NCI-H524 (cell line): ENCODE data around the gene AATK.

Experiments
- DNase-seq, 2 experiments: peaks; one replicate each; lab custom pipeline; 2025; lab: John Stamatoyannopoulos, UW

Gene AATK

DNA sequence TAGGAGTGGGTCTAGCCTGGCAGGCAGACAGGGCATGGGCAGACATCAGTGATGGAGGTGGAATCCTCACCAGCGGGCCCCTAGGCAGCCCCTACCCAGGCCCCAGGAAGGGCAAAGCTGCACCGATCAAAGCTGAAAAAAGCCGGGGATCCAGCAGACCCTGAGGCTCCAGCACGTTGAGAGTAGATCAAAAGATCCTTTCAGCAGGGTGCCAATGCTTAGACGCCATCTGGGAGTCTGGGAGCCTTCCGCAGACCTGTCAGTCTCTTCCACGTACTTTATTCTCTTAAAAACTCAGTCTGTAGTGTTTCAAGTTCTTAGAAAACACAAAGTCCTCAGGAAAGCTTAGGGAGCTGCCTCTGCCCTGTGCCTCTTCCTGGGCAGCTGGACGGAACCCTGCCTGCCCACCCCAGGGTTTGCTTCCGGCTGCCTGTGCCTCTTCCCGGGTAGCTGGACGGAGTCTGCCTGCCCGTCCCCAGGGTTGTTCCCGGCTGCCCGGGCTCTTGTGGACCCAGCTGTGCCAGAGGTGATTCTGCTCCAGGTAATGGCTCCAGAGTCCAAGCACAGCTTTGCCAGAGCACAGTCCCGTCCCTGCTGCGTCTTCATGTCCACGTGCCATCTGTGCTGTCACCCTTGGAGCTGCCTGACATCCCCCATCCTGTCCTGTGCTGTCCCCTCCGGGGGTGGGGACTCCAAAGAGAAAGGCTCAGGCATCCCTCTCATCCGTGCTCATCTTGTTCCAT is 51.5 kb downstream of the AATK start:
- peak in 1 of 2 experiments; percentile 35 for DNase-seq

DNA sequence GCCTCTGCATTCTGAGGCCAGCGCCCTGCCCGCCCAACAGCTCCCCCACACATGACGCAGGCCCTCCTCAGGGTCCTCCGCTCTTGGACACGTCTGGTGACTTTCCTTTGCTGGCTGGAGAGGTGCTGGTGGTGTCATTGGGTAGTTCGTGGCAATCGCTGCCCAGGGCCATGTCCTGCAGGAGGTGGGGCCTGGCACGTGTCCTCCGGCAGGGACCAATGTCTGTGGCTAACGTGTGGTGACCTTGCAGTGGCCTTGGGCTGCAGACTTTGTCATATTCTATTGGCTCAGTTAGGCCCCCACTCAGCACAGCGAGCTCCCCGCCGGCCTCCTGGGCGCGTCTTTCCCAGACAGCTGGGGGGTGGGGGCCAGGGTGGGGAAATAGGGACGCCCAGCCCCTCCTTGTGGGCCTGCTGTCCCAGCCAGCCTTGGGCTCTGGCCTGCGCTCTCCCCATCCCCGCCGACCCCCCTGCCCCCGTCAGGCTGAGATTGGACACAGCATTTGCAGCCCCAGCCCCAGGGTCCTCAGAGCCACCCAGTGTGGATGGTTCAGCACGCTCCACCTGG is 52.8 kb downstream of the AATK start:
- no peak for DNase-seq

DNA sequence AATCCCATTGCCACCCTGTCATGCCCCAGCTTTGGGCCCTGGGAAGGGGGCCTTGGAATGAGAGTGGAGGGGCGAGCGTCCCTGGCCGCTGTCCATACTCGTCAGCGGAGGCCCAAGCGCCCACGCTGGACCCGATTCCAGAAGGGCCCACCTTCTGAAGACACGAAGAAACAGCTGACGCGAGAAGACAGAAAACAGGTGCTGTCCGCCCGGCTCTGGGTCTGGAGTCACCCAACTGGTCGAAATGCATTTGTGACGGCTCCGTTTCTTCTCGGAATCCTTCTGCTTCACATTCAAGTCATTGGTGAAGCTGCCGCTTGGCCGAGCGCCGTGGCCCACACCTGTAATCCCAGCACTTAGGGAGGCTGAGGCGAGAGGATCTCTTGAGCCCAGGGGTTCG is 53.6 kb downstream of the AATK start:
- no peak for DNase-seq

DNA sequence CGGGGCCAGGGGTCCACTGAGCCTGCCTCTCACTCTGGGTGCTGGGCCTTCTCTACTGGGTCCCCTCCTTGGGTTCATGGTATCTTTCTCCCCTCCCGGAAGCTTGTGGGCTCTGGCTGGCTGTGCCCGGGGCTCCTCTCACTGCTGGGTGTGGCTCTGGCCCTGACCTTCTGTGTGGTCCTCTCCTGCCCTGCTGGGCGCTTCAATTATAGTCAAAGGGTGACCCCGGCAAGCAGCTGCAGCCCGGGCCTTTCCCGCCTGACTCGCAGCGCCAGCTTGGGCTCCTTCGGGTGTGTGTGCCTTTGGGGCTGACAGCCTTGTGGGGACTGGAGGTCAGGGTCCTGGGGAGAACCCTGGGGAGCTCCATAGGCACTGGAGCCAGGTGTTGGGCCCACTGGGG is 55.0 kb downstream of the AATK start:
- DNase-seq: no peak

DNA sequence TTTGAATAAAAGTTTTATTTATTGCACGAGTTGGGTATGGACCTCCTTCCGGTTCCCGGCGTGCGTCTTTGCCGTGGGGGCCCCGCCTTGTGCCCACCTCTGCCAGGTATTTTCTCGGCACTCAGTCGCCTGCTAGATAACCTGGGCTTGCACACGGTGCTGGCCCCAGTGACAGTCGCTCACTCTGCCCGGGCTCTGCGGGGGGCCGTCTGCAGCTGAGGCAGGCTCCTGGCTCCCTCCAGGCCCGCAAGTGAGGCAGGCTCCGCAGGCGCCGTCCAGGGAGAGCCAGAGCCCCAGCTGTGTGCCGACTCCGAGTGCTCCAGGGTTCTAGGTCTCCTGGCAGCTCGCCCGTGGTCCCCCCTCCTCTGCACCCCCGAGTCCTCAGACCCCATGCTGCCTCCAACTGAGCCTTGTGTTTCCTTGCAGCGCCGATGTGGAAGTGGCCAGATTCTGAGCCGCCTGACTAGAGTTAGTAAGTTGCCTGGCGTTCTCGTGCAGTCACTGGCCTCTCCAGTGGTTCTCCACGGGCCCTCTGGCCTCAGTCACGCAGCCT is 55.5 kb downstream of the AATK start:
- DNase-seq: no peak

DNA sequence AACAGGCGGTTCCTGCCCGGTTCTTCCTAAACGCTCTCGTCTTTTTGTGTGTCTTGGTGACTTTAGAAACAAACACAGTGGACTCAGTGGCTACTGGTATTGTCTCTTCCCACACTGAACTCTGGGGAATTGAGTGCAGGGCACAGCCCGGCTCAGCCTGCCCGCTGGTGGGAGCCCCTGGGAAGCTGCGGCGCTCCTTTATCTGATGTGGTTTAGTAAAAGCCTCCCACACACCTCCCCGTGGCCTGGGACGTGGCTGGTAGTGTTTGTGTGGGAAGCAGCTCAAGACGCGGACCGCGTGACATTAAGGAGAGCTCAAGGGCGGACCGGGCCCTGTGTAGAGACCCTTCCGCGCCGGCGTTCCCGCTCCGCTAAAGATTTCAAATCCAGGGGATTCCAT is 56.1 kb downstream of the AATK start:
- DNase-seq: no peak

DNA sequence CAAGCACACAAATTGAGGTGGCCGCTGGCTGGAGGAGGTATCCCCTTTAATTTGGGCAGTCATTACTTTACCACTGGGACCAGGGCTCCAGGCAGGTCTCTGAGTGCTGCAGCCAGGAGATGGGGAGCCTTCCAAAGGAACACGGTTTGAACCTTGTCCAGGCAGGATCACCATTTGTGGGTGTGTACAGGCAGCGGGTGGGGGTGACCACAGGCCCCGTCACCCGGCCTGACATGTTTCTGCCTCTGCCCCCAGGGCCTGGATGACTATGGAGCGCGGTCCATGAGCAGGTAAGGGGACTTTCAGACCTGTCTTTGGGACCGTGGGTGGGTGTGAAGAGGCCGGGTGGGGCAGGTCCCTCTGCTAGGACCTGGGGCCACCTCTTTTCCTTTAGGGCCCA is 57.8 kb downstream of the AATK start:
- no peak for DNase-seq

DNA sequence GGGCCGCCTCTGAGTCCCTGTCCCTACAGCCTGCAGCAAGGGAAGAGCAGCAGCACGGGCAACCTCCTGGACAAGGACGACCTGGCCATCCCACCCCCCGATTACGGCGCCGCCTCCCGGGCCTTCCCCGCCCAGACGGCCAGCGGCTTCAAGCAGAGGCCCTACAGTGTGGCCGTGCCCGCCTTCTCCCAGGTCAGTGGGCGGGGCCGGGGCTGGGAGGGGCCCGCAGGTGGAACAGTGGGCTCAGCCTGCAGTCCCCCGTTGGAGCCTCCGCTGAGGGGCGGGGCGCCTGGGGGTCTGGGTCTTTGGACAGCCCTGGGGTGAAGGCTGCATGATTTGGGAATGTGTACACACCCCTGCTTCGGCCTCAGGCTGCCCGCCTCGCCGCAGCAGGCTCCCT is 59.3 kb downstream of the AATK start:
- no peak for DNase-seq

DNA sequence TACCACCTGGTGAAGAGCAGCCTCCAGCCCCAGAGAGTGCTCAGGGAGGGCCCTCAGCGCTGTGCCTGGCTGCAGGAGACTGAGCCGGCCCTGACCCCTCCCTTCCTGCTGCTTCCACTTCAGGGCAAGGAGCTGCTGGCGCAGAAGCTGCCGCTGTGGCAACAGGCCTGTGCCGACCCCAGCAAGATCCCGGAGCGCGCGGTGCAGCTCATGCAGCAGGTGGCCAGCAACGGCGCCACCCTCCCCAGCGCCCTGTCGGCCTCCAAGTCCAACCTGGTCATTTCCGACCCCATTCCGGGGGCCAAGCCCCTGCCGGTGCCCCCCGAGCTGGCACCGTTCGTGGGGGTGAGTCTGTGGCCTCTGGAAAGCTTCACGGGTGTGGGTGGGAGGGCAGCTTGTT is 62.6 kb downstream of the AATK start:
- DNase-seq: no peak

DNA sequence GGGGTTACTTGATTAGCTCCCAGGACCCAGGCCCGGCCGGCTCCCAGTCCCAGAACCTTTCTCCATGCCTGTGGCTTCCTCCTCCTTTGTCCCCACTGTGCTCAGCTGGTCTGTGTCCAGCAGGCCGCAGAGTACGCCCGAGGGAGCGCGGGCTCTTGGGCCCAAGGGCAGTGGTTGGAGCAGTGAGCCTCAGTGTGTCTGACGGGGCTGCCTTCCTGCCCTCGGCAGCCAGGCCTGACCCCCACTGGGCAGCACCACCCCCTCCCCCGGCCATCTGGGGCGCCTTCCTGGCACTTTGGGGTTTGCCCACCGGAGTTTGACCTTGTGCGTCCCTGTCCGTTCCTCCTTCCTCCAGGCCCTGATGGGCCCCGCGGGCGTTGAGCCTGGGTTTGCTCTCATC is 63.2 kb downstream of the AATK start:
- no peak for DNase-seq

DNA sequence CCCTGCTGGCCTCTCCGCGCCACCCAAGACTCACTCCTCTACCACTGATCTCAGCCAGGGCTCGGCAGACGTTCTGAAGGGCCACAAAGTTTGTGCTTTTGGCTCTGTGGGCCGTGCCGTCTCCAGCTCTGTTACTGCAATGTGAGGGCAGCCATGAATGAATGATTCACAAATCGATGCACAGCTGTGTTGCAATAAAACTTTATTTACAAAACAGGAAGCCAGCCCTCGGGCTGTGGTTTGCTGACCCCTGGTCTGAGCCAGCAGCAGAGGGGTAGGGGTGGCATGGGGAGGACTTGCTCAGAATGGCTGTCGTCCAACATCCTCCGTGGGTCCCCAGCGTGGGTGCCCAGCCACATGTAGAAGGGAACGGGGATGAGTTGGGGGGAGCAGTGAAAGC is 63.7 kb downstream of the AATK start:
- no peak for DNase-seq

DNA sequence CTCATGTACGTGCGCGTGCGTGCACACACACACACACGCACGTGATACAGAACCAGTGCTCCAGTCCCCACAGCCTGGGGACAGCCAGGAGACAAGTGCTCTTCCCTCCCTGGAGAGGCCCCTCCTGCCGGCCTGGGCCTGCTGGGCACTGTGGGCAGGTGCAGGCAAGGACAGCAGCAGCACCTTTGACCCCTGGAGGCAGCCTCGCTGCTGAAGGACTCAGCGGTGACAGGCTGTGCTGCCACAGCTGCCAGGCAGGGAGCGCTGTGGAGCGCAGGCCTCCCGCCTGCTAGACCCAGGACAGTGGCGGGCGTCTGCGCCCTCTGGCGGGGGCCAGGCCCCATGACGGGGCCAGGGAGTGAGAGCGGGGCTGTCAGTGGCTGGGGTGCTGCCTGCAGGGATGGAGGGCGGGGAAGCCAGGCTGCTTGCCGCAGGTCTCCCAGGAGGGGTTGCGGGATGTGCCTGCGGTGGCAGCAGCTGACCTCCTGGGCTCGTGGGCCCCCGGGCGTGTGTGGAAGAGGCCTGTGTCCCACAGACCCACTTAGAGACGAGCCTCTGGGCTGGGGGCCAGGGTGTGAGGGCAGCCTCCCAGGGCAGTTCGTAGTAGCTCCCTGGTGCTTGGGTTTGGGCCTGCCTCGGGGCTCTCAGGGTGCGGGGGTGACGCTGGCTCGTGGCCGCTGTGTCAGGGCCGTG is 64.3 kb downstream of the AATK start:
- DNase-seq: peak; percentile 47 to 89

DNA sequence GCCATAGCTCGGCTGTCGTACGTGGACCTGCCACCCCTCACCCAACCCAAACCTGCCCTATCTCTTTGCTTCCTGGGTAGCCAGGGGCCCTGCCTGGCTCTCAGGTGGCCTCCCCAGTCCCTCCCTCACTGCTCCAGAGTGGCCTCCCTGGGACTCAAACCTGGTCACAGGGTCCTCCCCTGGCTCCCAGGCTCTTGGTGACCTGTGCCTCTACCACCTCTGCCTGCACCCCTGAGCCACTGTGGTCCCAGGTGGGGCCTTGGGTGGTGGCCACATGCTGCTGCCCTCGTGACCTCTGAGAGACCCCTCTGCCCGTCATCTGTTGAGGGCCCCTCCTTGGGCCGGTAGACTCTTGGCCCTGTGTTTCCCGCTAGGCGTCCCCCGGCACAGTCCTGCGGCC is 65.4 kb downstream of the AATK start:
- DNase-seq: no peak

DNA sequence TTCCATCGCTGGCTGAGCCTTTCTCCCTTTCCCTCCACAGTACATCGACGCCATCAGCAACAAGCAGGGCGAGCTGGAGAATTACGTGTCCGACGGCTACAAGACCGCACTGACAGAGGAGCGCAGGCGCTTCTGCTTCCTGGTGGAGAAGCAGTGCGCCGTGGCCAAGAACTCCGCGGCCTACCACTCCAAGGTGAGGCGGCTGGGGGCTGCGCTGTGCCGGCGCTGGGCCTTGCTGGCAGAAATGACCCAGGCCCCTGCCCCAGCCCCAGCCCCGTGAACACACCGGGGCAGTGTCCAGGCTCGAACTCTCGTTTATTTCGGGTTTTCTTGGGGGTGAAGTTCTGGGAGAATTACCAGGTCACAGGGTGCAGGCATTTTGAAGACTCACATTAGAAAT is 66.1 kb downstream of the AATK start:
- no peak for DNase-seq

DNA sequence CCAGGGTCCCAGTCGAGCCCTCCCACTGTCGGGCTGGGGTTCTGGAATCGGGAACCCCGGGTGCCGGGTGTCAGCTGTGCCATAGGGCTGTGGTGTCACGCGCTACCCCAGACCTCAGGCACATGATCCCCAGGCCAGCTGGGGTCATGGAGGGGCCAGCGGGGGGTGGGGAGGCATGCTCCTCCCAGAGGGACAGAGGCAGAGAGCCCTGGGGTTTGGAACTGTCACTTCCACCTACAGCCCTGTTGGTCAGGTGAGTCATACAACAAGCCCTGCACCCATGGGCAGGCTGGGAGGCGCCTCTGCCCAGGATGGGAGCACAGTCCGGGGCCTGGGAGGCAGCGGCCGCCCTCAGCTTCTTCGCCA is 68.1 kb downstream of the AATK start:
- no peak for DNase-seq

DNA sequence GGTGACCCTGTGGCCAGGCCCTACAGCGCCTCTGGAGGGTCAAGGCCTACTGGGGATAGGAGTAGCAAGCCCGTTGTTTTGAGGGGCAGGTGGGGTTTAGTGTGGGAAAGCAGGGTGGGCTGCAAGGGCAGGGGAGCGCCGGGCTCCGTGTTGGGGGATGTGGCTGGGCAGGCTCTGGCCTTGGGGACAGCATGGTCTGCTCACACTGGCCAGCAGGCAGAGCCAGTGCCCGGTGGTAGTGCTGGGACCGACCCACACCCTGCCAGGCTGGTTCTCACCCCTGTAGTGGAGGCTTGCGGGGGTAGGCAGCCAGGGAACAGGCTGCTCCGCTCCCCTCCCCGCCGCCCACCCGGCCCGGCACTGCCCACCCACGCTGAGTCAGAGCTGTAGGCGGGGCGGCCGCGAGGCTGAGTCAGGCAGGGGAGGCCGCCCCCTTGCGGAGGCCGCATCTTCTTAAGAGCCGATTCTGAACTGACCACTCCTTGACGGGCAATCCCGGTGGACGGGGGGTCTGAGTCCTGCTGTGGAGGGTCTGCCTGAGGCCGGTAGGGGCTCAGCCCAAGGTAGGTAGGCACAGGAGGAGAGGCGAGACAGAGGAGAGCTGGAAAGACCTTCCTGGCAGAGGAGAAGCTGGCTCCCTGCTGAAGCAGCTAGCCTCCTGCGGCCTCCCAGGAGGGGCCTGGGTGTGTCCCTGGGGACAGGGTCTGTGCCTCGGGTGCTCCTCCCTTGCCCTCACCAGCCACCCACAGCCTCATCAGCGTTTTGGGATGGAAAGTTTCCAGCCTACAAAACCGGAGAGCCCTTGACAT is 68.7 kb downstream of the AATK start:
- DNase-seq: no peak

DNA sequence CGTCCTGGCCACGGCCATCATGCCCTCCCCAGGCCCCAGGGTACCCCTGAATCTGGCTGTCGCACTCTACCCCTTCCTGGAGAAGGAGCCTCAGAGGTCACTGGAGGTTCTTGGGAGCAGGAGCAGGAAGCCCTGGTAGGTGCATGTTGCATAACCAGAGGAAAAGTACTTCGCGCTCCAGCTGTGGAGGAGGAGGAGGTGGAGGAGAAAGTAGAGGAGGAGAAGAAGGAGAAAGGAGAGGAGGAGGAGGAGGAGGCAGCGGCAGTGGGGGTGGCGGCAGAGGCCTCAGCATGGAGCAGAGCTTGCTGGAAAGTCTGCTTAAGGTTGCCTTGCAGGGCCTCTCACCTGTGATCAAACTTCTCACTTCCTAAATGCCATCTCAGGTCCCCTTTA is 69.3 kb downstream of the AATK start:
- DNase-seq: no peak

DNA sequence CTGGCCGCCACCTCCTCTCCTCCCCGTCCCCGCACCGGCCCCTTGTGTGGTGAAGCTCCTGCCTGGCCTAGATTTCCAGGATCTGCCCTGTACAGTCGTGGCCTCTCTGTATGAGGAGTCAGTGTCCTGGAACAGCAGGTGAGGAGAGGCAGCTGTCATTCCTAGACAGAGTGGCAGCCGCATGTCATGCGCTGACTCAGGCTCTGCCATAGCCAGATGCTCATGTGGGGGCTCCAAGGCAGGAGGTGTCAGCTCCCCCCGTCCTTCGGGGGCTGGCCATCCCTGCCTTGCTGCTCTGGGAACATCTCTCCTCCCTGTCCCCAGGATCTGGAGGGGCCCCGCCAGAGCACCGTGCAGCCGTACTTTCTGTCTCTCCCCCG is 70.6 kb downstream of the AATK start:
- peak; percentile 85 to 95 for DNase-seq

DNA sequence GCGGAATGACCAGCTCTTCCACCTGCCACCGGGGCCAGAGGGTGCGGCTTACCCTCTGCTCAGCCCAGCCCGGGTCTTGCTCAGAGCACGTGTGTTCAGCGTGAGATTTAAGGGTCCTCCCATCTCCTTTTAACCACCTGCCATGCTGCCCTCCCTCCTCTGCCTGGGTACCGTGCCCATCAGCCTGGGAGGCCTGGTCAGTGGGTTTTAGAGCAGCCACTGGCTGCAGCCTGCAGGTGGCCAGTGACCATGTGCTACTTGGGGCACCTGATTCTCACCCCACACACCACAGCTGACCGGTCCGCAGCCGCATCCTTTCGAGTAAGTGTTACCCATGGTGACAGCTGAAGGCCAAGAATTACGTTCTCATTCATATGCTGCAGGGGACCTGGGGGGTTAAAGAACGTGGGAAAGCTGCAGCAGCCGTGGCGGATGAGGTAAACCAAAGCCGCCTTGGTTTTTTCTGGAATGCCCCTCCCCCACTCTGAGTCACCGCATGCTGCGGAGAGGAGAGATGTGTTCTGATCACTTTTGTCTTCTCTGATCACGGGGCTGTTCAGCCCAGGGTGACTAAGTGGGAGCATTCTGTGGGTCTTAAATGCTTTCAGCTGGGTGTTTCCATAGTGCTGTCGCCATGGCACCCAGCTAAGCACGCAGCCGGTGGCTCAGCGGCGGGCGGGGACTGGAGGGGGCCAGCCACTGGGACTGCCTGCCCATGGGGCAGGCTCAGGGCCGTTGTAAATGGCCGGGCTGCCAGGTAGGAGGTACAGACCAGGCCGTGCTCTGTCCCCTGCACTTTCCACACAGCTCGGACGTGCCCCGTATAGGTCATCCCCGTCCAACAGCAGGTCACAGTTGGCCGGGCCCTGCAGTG is 71.3 kb downstream of the AATK start:
- DNase-seq: peak; percentile 75 to 89

DNA sequence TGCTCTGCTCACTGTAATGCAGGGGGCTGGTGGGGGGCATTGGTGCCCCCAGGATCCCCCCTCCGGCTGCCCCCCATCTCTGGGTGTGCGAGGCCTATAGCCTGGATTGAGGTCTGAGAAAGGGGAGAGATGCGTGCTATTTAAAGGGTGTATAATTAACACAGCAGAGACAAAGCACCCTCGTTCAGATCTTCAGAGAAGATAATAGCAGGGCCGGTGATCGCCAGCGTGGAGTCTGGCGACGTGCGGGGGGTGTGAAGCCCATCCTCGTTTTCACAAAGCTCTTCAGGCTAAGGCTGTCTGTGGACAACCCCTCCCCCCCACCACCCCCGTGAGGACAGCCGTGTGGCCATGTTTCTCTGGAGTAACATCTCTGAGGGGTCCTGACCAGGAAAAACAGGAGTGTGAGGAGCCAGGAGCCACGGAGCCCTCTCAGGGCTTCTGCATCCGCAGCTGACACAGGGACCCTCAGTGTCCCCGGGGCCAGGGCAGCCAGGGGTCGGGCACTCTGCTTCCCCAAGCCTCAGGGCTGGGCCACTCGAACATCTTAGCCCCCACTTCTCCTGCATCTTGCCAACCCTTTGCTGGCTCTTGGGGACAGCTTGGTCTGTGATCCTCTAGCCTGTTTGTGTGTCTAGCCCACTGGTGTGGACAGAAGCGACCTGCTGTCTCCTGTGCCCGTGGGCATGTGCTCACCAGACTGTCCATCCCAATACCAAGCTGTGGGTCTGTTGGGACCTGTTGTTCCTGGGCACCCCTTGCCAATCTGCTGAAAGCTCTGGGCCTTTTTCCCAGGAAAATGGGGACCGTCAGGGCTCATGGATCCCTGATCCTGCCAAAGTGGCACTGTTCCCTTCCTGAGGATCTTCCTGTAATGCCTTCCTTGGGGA is 72.2 kb downstream of the AATK start:
- DNase-seq: no peak
